Measurements from ENCODE around the gene ENDOD1. TPM values are rescaled to one million over a fixed set of nuclear protein-coding genes. Genes with fewer than 3 reads are reported as not detected.
"Not testable (repeated sequence)": the region's sequence is repeated elsewhere in the genome, so short reads cannot be mapped to it uniquely, and the experiment has no call there.

ENDOD1 gene
- total RNA-seq, 1 experiment from 2014 or later, result 32.1 TPM

GRCh38 chr11:95134491-95134890, 44.8 kb downstream of the ENDOD1 start:
- Histone ChIP-seq H4K20me1 (ENCODE audit: low read length) (no peaks in the 10 kb centered on the region), H3K9me3 (ENCODE audit: low read length) (no peaks in the 10 kb centered on the region), H2AFZ (ENCODE audit: low read length) (peak overlapping the region; percentile 31; the same call in 1 of the 2 replicates), H3K27ac (ENCODE audit: low read length) (peak overlapping the region; percentile 61), H3K9me2 (replicated peaks; ENCODE audit: low read length) (no peaks in the 10 kb centered on the region), H3F3A (ENCODE audit: low read length, unreplicated experiment) (peaks cover 5% of the 10 kb centered on the region), H3K9ac (ENCODE audit: low read length) (0 out of 2 replicates have a peak overlapping the region, but pooled peaks have one; percentile 1), H3K4me1 (ENCODE audit: insufficient read depth, low read length) (peaks cover 32% of the 10 kb centered on the region), H3K4me3 (ENCODE audit: low read length) (no peak overlapping the region; the same call in 1 of the 2 replicates), H3K79me2 (ENCODE audit: low read length) (no peaks in the 10 kb centered on the region), H3K4me2 (ENCODE audit: low read length) (peak overlapping the region; percentile 60), H3K27me3 (ENCODE audit: low read length) (no peaks in the 10 kb centered on the region), H3K36me3 (ENCODE audit: low read depth, low read length) (no peaks in the 10 kb centered on the region)
- intact Hi-C loops (cut with micrococcal nuclease), result loop anchor here (1.0 kb wide), 2 partner anchors 26 to 44 kb away; no protein-coding TSS in a partner anchor
- POLR2A ChIA-PET (ENCODE audit: unreplicated experiment), result no interaction called here
- ATAC-seq (peak; percentile 100), DNase-seq (peak; percentile 95)
- TF ChIP-seq EZH2phosphoT487 (IDR thresholded peaks at IDR 0.05; ENCODE audit: borderline replicate concordance, low read length) (no peak), EZH2 (IDR thresholded peaks at IDR 0.05; ENCODE audit: low read length, unreplicated experiment) (no peak), CTCF (conservative IDR thresholded peaks at IDR 0.05; ENCODE audit: low read depth, low read length) (no peak)
- CTCF ChIA-PET, result interaction anchor here (0.5 kb wide), 1 partner anchor 63 kb away, joined by 3 read pairs; no protein-coding TSS in a partner anchor
- no TSS peak for BruUV-seq (replicated peaks)

- Histone ChIP-seq H3K27ac (ENCODE audit: low read length) (peak overlapping the region; percentile 61), H3K36me3 (ENCODE audit: low read depth, low read length) (no peaks in the 10 kb centered on the region), H3K9me2 (replicated peaks; ENCODE audit: low read length) (no peaks in the 10 kb centered on the region), H2AFZ (ENCODE audit: low read length) (no peak overlapping the region), H4K20me1 (ENCODE audit: low read length) (no peaks in the 10 kb centered on the region), H3K9me3 (ENCODE audit: low read length) (no peaks in the 10 kb centered on the region), H3K4me1 (ENCODE audit: insufficient read depth, low read length) (peaks cover 32% of the 10 kb centered on the region), H3K79me2 (ENCODE audit: low read length) (no peaks in the 10 kb centered on the region), H3K4me3 (ENCODE audit: low read length) (no peak overlapping the region), H3K9ac (ENCODE audit: low read length) (0 out of 2 replicates have a peak overlapping the region, but pooled peaks have one; percentile 1), H3K27me3 (ENCODE audit: low read length) (no peaks in the 10 kb centered on the region), H3F3A (ENCODE audit: low read length, unreplicated experiment) (peaks cover 5% of the 10 kb centered on the region), H3K4me2 (ENCODE audit: low read length) (peak overlapping the region; percentile 60)
- TF ChIP-seq CTCF (conservative IDR thresholded peaks at IDR 0.05; ENCODE audit: low read depth, low read length), result no peak
- TF ChIP-seq EZH2 (IDR thresholded peaks at IDR 0.05; ENCODE audit: low read length, unreplicated experiment), result no peak
- TF ChIP-seq EZH2phosphoT487 (IDR thresholded peaks at IDR 0.05; ENCODE audit: borderline replicate concordance, low read length), result no peak
- intact Hi-C loops (cut with micrococcal nuclease), result no loop called here
- DNase-seq, result peak; percentile 47
- ChIA-PET CTCF (interaction anchor here (0.5 kb wide), 1 partner anchor 64 kb away, joined by 3 read pairs; no protein-coding TSS in a partner anchor), POLR2A (ENCODE audit: unreplicated experiment) (no interaction called here)
- ATAC-seq, result no peak
- no TSS peak for BruUV-seq (replicated peaks)
Observed at GRCh38 chr11:95135155-95135554, 45.5 kb downstream of the ENDOD1 start.

GRCh38 chr11:95135880-95136279, 46.2 kb downstream of the ENDOD1 start:
- no peak overlapping the region for H3K27ac ChIP-seq (ENCODE audit: low read length)
- BruUV-seq (replicated peaks), result no TSS peak
- no peak for ATAC-seq
- H3K9me2 ChIP-seq (replicated peaks; ENCODE audit: low read length), result no peaks in the 10 kb centered on the region
- no peaks in the 10 kb centered on the region for H4K20me1 ChIP-seq (ENCODE audit: low read length)
- no peak overlapping the region for H3K9ac ChIP-seq (ENCODE audit: low read length)
- H3K4me3 ChIP-seq (ENCODE audit: low read length), result no peak overlapping the region
- no peak overlapping the region for H3K4me2 ChIP-seq (ENCODE audit: low read length)
- intact Hi-C loops (cut with micrococcal nuclease), result no loop called here
- H3K4me1 ChIP-seq (ENCODE audit: insufficient read depth, low read length), result peaks cover 32% of the 10 kb centered on the region
- no peak overlapping the region for H2AFZ ChIP-seq (ENCODE audit: low read length)
- ChIA-PET POLR2A (ENCODE audit: unreplicated experiment) (no interaction called here), CTCF (no interaction called here)
- no peaks in the 10 kb centered on the region for H3K9me3 ChIP-seq (ENCODE audit: low read length)
- peaks cover 5% of the 10 kb centered on the region for H3F3A ChIP-seq (ENCODE audit: low read length, unreplicated experiment)
- H3K36me3 ChIP-seq (ENCODE audit: low read depth, low read length), result no peaks in the 10 kb centered on the region
- TF ChIP-seq EZH2phosphoT487 (IDR thresholded peaks at IDR 0.05; ENCODE audit: borderline replicate concordance, low read length) (no peak), CTCF (conservative IDR thresholded peaks at IDR 0.05; ENCODE audit: low read depth, low read length) (no peak), EZH2 (IDR thresholded peaks at IDR 0.05; ENCODE audit: low read length, unreplicated experiment) (no peak)
- DNase-seq, result no peak
- H3K27me3 ChIP-seq (ENCODE audit: low read length), result no peaks in the 10 kb centered on the region
- H3K79me2 ChIP-seq (ENCODE audit: low read length), result no peaks in the 10 kb centered on the region

- H3K4me2 ChIP-seq (ENCODE audit: low read length); CTCF ChIA-PET; H3K9me2 ChIP-seq (replicated peaks; ENCODE audit: low read length); H3K79me2 ChIP-seq (ENCODE audit: low read length); H3K27me3 ChIP-seq (ENCODE audit: low read length); H3K27ac ChIP-seq (ENCODE audit: low read length); intact Hi-C loops (cut with micrococcal nuclease); BruUV-seq (replicated peaks); DNase-seq; H3K9me3 ChIP-seq (ENCODE audit: low read length); H4K20me1 ChIP-seq (ENCODE audit: low read length); POLR2A ChIA-PET (ENCODE audit: unreplicated experiment); H3K4me3 ChIP-seq (ENCODE audit: low read length); H3K9ac ChIP-seq (ENCODE audit: low read length); H3K36me3 ChIP-seq (ENCODE audit: low read depth, low read length); H2AFZ ChIP-seq (ENCODE audit: low read length); H3F3A ChIP-seq (ENCODE audit: low read length, unreplicated experiment); ATAC-seq: not testable (repeated sequence)
- peaks cover 32% of the 10 kb centered on the region for H3K4me1 ChIP-seq (ENCODE audit: insufficient read depth, low read length)
Observed at GRCh38 chr11:95136747-95137146, 47.1 kb downstream of the ENDOD1 start.
